Breast epithelium (tissue), 3 donors: ENCODE measurements around the gene CABCOCO1.

Experiments used
- POLR2A ChIP-seq: fragments of 450-650 bp; IDR thresholded peaks from one replicate; pipeline ENCODE4 v1.6.1; 2016; ENCODE audit warnings: antibody characterized with exemption, mild to moderate bottlenecking, moderate library complexity
- POLR2AphosphoS5 ChIP-seq, 3 donors: sonication (generic); formaldehyde crosslinking; IDR thresholded peaks; one replicate each; pipeline ENCODE4 v1.6.1; 2017; ENCODE audit warnings: antibody characterized with exemption in 3 of 3
- TF ChIP-seq, protein P1 (sequence below), 3 donors: fragments of 450-650 bp; IDR thresholded peaks; one replicate each; pipeline ENCODE4 v1.5.1; 2016 to 2017; ENCODE audit warnings: antibody characterized with exemption in 3 of 3, mild to moderate bottlenecking in 3 of 3, moderate library complexity in 3 of 3

DNA sequence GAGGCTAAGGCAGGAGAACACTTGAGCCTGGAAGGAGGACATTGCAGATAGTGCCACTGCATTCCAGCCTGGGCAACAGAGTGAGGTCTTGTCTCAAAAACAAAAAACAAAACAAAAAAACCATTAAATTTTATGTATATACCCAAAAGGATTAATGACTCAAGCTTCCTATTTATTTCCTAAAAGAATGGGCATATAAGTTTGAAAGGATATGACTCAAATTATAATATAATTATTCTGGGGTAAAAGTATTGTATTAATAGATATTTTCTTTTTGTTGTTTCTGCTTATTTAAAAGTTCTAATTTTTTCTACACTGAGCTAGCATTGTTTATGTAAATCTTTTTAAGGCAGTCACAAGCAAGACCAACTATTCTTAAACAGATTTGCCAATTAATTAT, 42.2 kb upstream of the CABCOCO1 start:
- TF ChIP-seq POLR2AphosphoS5 (IDR thresholded peaks at IDR 0.05) (no peak), POLR2A (no peak)
- TF ChIP-seq, protein P1, sequence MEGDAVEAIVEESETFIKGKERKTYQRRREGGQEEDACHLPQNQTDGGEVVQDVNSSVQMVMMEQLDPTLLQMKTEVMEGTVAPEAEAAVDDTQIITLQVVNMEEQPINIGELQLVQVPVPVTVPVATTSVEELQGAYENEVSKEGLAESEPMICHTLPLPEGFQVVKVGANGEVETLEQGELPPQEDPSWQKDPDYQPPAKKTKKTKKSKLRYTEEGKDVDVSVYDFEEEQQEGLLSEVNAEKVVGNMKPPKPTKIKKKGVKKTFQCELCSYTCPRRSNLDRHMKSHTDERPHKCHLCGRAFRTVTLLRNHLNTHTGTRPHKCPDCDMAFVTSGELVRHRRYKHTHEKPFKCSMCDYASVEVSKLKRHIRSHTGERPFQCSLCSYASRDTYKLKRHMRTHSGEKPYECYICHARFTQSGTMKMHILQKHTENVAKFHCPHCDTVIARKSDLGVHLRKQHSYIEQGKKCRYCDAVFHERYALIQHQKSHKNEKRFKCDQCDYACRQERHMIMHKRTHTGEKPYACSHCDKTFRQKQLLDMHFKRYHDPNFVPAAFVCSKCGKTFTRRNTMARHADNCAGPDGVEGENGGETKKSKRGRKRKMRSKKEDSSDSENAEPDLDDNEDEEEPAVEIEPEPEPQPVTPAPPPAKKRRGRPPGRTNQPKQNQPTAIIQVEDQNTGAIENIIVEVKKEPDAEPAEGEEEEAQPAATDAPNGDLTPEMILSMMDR (IDR thresholded peaks at IDR 0.05): no peak
